H1 (cell line): Measurements from ENCODE around the gene CMIP. TPM values are rescaled to one million over a fixed set of nuclear protein-coding genes. Genes with fewer than 3 reads are reported as not detected.

Source experiments
- CTBP2 ChIP-seq: IDR thresholded peaks from 2 replicates; pipeline ENCODE4 v1.7.0; 2011; ENCODE audit warnings: borderline replicate concordance, mild to moderate bottlenecking, moderate library complexity, mixed read lengths, low read length; ENCODE audit not compliant: insufficient read depth, insufficient read length
- EGR1 ChIP-seq: IDR thresholded peaks from 2 replicates; pipeline ENCODE4 v1.6.1; 2011; ENCODE audit warnings: low read depth, low read length, borderline replicate concordance
- HDAC2 ChIP-seq, 2 experiments: fragments of 300-600 bp in 1 of 2; sonication (generic) in 1 of 2; IDR thresholded peaks; 2 replicates each; pipeline ENCODE4 v1.6.1; 2011 to 2012; ENCODE audit warnings: low read depth in 2 of 2, low read length in 2 of 2, mild to moderate bottlenecking in 2 of 2, moderate library complexity in 2 of 2, borderline replicate concordance in 1 of 2, inconsistent platforms in 1 of 2
- JUN ChIP-seq: IDR thresholded peaks from 2 replicates; pipeline ENCODE4 v1.6.1; 2011; ENCODE audit warnings: low read depth, mild to moderate bottlenecking, improper control_type of control experiment, low read length
- RBBP5 ChIP-seq: IDR thresholded peaks from 2 replicates; pipeline ENCODE4 v1.7.1; 2012; ENCODE audit warnings: low read depth, mild to moderate bottlenecking, inconsistent platforms, low read length, moderate library complexity, borderline replicate concordance
- RFX5 ChIP-seq: IDR thresholded peaks from 2 replicates; pipeline ENCODE4 v1.6.1; 2011; ENCODE audit warnings: low read depth, low read length, improper control_type of control experiment, borderline replicate concordance
- SIRT6 ChIP-seq: IDR thresholded peaks from one replicate; pipeline ENCODE4 v1.7.1; 2012; ENCODE audit warnings: low read length, inconsistent platforms
- polyA plus RNA-seq, 7 experiments: library from polyadenylated mRNA; depleted of rRNA in 3 of 7; stranded (reverse) in 5 of 7; unstranded in 2 of 7; fragments of >200 nt in 5 of 7; fragments of 200-250 nt in 2 of 7; gene quantifications; 1 replicate in 5 of 7; 2 replicates in 1 of 7; 4 replicates in 1 of 7; pipeline versions ENCODE4 v1.2.1 to v1.2.3, GENCODE V29; 2011 to 2013; ENCODE audit warnings: missing spikeins in 2 of 7, mixed read lengths in 2 of 7
- total RNA-seq: library from RNA; stranded (reverse); fragmentation: NEBNext Ultra II Directional; extraction: Animal tissue kit (Norgen Biotek cat#: 25700); gene quantifications from 2 replicates; pipeline ENCODE4 v1.2.1, GENCODE V29; 2021

CMIP gene
- total and polyA plus RNA-seq, 2 of the 8 experiments (the other 6 are each of a cell fraction or from before 2014, with no cell fraction given), result 7.9 to 53.2 TPM

DNA sequence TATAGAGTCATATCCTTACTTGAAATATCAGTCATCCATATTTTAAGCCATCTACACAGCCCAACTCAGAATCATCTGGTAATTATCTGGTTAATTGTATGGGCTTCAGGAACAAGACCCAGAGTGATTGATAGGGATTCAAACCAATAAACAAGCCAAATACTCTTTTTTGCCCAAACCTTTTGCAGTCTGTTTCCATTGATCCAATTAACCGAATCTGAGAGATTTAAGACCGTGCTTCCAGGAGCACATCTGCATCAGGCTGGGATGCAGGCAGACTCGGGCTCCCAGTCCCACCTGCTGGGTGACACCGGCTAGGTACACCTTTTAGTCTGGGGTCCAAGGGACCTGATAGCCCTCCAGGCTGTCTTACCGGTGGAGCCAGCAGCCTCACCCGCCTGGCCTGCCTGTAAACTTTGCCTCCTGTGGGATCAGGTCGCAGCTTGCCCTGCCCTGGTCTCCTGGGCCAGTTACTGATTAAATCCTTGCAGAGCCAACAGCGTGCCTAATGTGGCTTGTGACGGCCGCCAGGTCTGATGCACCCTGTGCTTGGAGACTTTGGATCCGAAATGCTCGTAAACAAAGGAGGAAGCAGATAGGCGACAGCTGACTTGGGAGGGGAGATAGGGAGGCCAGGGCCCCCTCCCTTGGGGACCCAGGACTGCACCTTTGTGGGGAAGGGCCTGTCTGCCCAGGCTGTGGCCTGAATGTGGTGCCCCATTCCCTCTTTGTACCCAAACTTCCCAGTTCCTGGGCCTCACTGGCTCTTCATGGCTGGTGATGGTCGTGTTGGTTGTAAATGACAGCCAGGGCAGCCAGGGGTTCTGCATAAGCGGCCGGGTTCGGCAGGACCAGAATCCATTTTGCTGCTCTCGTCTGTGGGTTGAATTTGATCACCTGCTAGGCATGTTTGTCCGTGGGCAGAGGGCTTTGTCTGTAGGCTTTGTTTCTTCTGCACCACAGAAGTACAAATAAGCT, 3.8 kb downstream of the CMIP start (continued):
- TF ChIP-seq JUN, result no peak
- TF ChIP-seq CTBP2, result no peak
- no peak for TF ChIP-seq RBBP5
- no peak for TF ChIP-seq SIRT6
- no peak for TF ChIP-seq EGR1
- no peak for TF ChIP-seq HDAC2 (IDR thresholded peaks at IDR 0.05; ENCODE audit: borderline replicate concordance in 1 of 2, low read depth in 2 of 2, low read length in 2 of 2)
- no peak for TF ChIP-seq RFX5
